Naive thymus-derived CD4-positive, alpha-beta T cell (primary cell): ENCODE data around the gene VGLL4. TPM values are rescaled to one million over a fixed set of nuclear protein-coding genes. Genes with fewer than 3 reads are reported as not detected.

ENCODE experiments used
- ATAC-seq: fragments of 150-1000 bp; cut with Tn5 transposase; 2 replicates; pipeline ENCODE4 v1.10.0; 2021; ENCODE audit warnings: mild to moderate bottlenecking, moderate library complexity
- CTCF ChIA-PET: fragments of 350-600 bp; sonication (Branson Sonifier 250); formaldehyde crosslinking; loops from one replicate; lab custom pipeline; 2021; ENCODE audit warnings: antibody characterized with exemption; lab: Charles Lee
- POLR2A ChIA-PET: fragments of 350-600 bp; sonication (Branson Sonifier 250); formaldehyde crosslinking; loops from one replicate; lab custom pipeline; 2021; ENCODE audit warnings: antibody characterized with exemption, inconsistent platforms; lab: Charles Lee
- DNase-seq, 9 donors: peaks; one replicate each; pipeline versions ENCODE4 v3.0.0 to v3.0.0-alpha.2; 2020 to 2022; ENCODE audit warnings: mixed read lengths in 1 of 9
- H3K27ac ChIP-seq: one replicate; pipeline ENCODE4 v1.7.0; 2013; ENCODE audit warnings: mild to moderate bottlenecking, low read depth, low read length, moderate library complexity
- H3K27me3 ChIP-seq, 2 donors: one replicate each; pipeline ENCODE4 v1.7.0; 2013; ENCODE audit warnings: low read length in 2 of 2, mild to moderate bottlenecking in 2 of 2, moderate library complexity in 2 of 2; ENCODE audit not compliant: control insufficient read depth in 2 of 2, insufficient read depth in 2 of 2
- H3K36me3 ChIP-seq, 3 experiments: 1 replicate in 2 of 3; 2 replicates in 1 of 3; pipeline ENCODE4 v1.7.0; 2013; ENCODE audit warnings: low read length in 3 of 3, mild to moderate bottlenecking in 3 of 3, moderate library complexity in 1 of 3; ENCODE audit not compliant: insufficient read depth in 3 of 3, control insufficient read depth in 2 of 3
- H3K4me1 ChIP-seq, 2 donors: one replicate each; pipeline ENCODE4 v1.7.0; 2013; ENCODE audit warnings: low read length in 2 of 2, mild to moderate bottlenecking in 2 of 2, moderate library complexity in 1 of 2; ENCODE audit not compliant: control insufficient read depth in 2 of 2, insufficient read depth in 2 of 2
- H3K4me3 ChIP-seq: 2 replicates; pipeline ENCODE4 v1.7.0; 2013; ENCODE audit warnings: mild to moderate bottlenecking, low read length
- H3K9me3 ChIP-seq, 3 experiments: 1 replicate in 2 of 3; 2 replicates in 1 of 3; pipeline ENCODE4 v1.7.0; 2013; ENCODE audit warnings: low read length in 3 of 3; ENCODE audit not compliant: control insufficient read depth in 2 of 3
- H3K27ac Mint-ChIP-seq, 9 donors: one replicate each; pipeline ENCODE4 v1.8.0; 2020 to 2022; ENCODE audit warnings: mixed read lengths in 9 of 9, mild to moderate bottlenecking in 8 of 9, moderate library complexity in 5 of 9, inconsistent platforms in 2 of 9
- H3K27me3 Mint-ChIP-seq, 5 donors: one replicate each; pipeline ENCODE4 v1.8.0; 2021 to 2022; ENCODE audit warnings: mixed read lengths in 5 of 5, mild to moderate bottlenecking in 1 of 5
- H3K36me3 Mint-ChIP-seq, 5 donors: one replicate each; pipeline ENCODE4 v1.8.0; 2020 to 2022; ENCODE audit warnings: mixed read lengths in 5 of 5, mild to moderate bottlenecking in 3 of 5, inconsistent platforms in 1 of 5
- H3K4me1 Mint-ChIP-seq, 7 donors: one replicate each; pipeline ENCODE4 v1.8.0; 2020 to 2022; ENCODE audit warnings: mixed read lengths in 7 of 7, mild to moderate bottlenecking in 3 of 7, inconsistent platforms in 1 of 7
- H3K4me3 Mint-ChIP-seq, 10 donors: one replicate each; pipeline ENCODE4 v1.8.0; 2020 to 2022; ENCODE audit warnings: mild to moderate bottlenecking in 10 of 10, mixed read lengths in 10 of 10, moderate library complexity in 6 of 10, inconsistent platforms in 2 of 10
- H3K9me3 Mint-ChIP-seq, 11 donors: one replicate each; pipeline ENCODE4 v1.8.0; 2020 to 2022; ENCODE audit warnings: mixed read lengths in 11 of 11, mild to moderate bottlenecking in 4 of 11, inconsistent platforms in 1 of 11, moderate library complexity in 1 of 11
- intact Hi-C, 2 donors: fragments of 100-400 bp; cut with micrococcal nuclease; formaldehyde crosslinking; loops; one replicate each; pipeline ENCODE4 v1.15.1; 2023
- polyA plus RNA-seq, 2 donors: library from polyadenylated mRNA; unstranded; fragments of 300-500 nt; fragmentation: Illumina TruSeq; gene quantifications; one replicate each; pipeline ENCODE4 v1.2.3, GENCODE V29; 2021
- total RNA-seq, 6 experiments: library from RNA in 5 of 6; stranded (reverse) in 5 of 6; gene quantifications; 1 replicate in 5 of 6; 2 replicates in 1 of 6; pipeline ENCODE4 v1.2.3 and lab custom pipeline; 2021 to 2026

The VGLL4 gene
- total and polyA plus RNA-seq, 7 experiments from 2014 or later = 18.6 to 44.8 (median 23.8) TPM

- Mint-ChIP-seq H3K4me3 (no peak overlapping the region), H3K9me3 (peaks cover 0 to 4% (median 0%) of the 10 kb centered on the region in 11 donors), H3K27ac (no peak overlapping the region), H3K4me1 (peaks cover 0 to 9% (median 0%) of the 10 kb centered on the region in 7 donors), H3K36me3 (peaks cover 0 to 6% (median 0%) of the 10 kb centered on the region in 5 donors), H3K27me3 (no peaks in the 10 kb centered on the region)
- Histone ChIP-seq H3K27me3 (no peaks in the 10 kb centered on the region), H3K4me3 (no peak overlapping the region), H3K4me1 (no peaks in the 10 kb centered on the region), H3K27ac (no peak overlapping the region), H3K9me3 (no peaks in the 10 kb centered on the region), H3K36me3 (no peaks in the 10 kb centered on the region)
- no peak for ATAC-seq
- no peak for DNase-seq
- CTCF ChIA-PET = interaction anchor here (0.7 kb wide), 1 partner anchor 285 kb away, joined by 4 read pairs; no protein-coding TSS in a partner anchor
- intact Hi-C loops = no loop called here
- POLR2A ChIA-PET = no interaction called here
Measured at GRCh38 chr3:11662392-11662990, 18.8 kb upstream of the VGLL4 start.

GRCh38 chr3:11661827-11662226 is 18.1 kb upstream of the VGLL4 start:
- POLR2A ChIA-PET = no interaction called here
- DNase-seq (no peak), ATAC-seq (no peak)
- no peak overlapping the region for H3K27ac ChIP-seq
- no peaks in the 10 kb centered on the region for H3K27me3 Mint-ChIP-seq
- peaks cover 0 to 4% (median 0%) of the 10 kb centered on the region in 11 donors for H3K9me3 Mint-ChIP-seq
- H3K27ac Mint-ChIP-seq = no peak overlapping the region
- intact Hi-C loops = no loop called here
- no peaks in the 10 kb centered on the region for H3K4me1 ChIP-seq
- no peak overlapping the region for H3K4me3 Mint-ChIP-seq
- H3K36me3 Mint-ChIP-seq = peaks cover 0 to 6% (median 0%) of the 10 kb centered on the region in 5 donors
- no peaks in the 10 kb centered on the region for H3K9me3 ChIP-seq
- peaks cover 0 to 7% (median 0%) of the 10 kb centered on the region in 7 donors for H3K4me1 Mint-ChIP-seq
- no peaks in the 10 kb centered on the region for H3K27me3 ChIP-seq
- H3K36me3 ChIP-seq = no peaks in the 10 kb centered on the region
- CTCF ChIA-PET = interaction anchor here (0.7 to 1.0 kb wide), 2 partner anchors 283 to 284 kb away, joined by 3 to 4 read pairs; no protein-coding TSS in a partner anchor
- H3K4me3 ChIP-seq = no peak overlapping the region

GRCh38 chr3:11661052-11661656 is 17.4 kb upstream of the VGLL4 start:
- Histone ChIP-seq H3K27me3 (no peaks in the 10 kb centered on the region), H3K4me3 (no peak overlapping the region), H3K27ac (no peak overlapping the region), H3K9me3 (no peaks in the 10 kb centered on the region), H3K36me3 (no peaks in the 10 kb centered on the region), H3K4me1 (no peaks in the 10 kb centered on the region)
- H3K36me3 Mint-ChIP-seq = peaks cover 0 to 6% (median 0%) of the 10 kb centered on the region in 5 donors
- ChIA-PET CTCF (interaction anchor here (1.0 kb wide), 1 partner anchor 282 kb away, joined by 3 read pairs; no protein-coding TSS in a partner anchor), POLR2A (no interaction called here)
- H3K9me3 Mint-ChIP-seq = peaks cover 0 to 4% (median 0%) of the 10 kb centered on the region in 11 donors
- H3K4me3 Mint-ChIP-seq = no peak overlapping the region
- intact Hi-C loops = no loop called here
- H3K27me3 Mint-ChIP-seq = no peaks in the 10 kb centered on the region
- H3K4me1 Mint-ChIP-seq = peaks cover 0 to 7% (median 0%) of the 10 kb centered on the region in 7 donors
- H3K27ac Mint-ChIP-seq = peak overlapping the region in 2 of 9 donors; percentile 40 to 51
- no peak for DNase-seq
- no peak for ATAC-seq

GRCh38 chr3:11660242-11660641 is 16.5 kb upstream of the VGLL4 start:
- intact Hi-C loops = no loop called here
- Histone ChIP-seq H3K9me3 (no peaks in the 10 kb centered on the region), H3K27me3 (no peaks in the 10 kb centered on the region), H3K36me3 (no peaks in the 10 kb centered on the region), H3K4me1 (no peaks in the 10 kb centered on the region), H3K4me3 (no peak overlapping the region), H3K27ac (no peak overlapping the region)
- Mint-ChIP-seq H3K27me3 (no peaks in the 10 kb centered on the region), H3K4me1 (peaks cover 0 to 13% (median 5%) of the 10 kb centered on the region in 7 donors), H3K36me3 (peaks cover 0 to 6% (median 0%) of the 10 kb centered on the region in 5 donors), H3K27ac (no peak overlapping the region), H3K9me3 (peaks cover 0 to 4% (median 0%) of the 10 kb centered on the region in 11 donors), H3K4me3 (no peak overlapping the region)
- ATAC-seq (no peak), DNase-seq (no peak)
- ChIA-PET POLR2A (no interaction called here), CTCF (interaction anchor here (0.9 kb wide), 1 partner anchor 10 kb away, joined by 3 read pairs; no protein-coding TSS in a partner anchor)

GRCh38 chr3:11658180-11658579 is 14.5 kb upstream of the VGLL4 start:
- peaks cover 0 to 2% (median 0%) of the 10 kb centered on the region in 5 donors for H3K27me3 Mint-ChIP-seq
- intact Hi-C loops = no loop called here
- Histone ChIP-seq H3K36me3 (no peaks in the 10 kb centered on the region), H3K9me3 (no peaks in the 10 kb centered on the region), H3K27ac (no peak overlapping the region), H3K4me1 (no peaks in the 10 kb centered on the region), H3K4me3 (no peak overlapping the region), H3K27me3 (no peaks in the 10 kb centered on the region)
- DNase-seq = no peak
- H3K27ac Mint-ChIP-seq = no peak overlapping the region
- peaks cover 0 to 4% (median 0%) of the 10 kb centered on the region in 11 donors for H3K9me3 Mint-ChIP-seq
- CTCF ChIA-PET = no interaction called here
- H3K4me1 Mint-ChIP-seq = peaks cover 0 to 13% (median 5%) of the 10 kb centered on the region in 7 donors
- H3K4me3 Mint-ChIP-seq = no peak overlapping the region
- ATAC-seq = no peak
- POLR2A ChIA-PET = interaction anchor here (0.6 to 0.9 kb wide), 2 partner anchors 225 to 370 kb away, joined by 3 read pairs; no protein-coding TSS in a partner anchor
- peaks cover 0 to 6% (median 0%) of the 10 kb centered on the region in 5 donors for H3K36me3 Mint-ChIP-seq

- Histone ChIP-seq H3K9me3 (no peaks in the 10 kb centered on the region), H3K4me1 (no peaks in the 10 kb centered on the region), H3K36me3 (no peaks in the 10 kb centered on the region), H3K4me3 (no peak overlapping the region), H3K27ac (no peak overlapping the region), H3K27me3 (no peaks in the 10 kb centered on the region)
- ATAC-seq (peak; percentile 38), DNase-seq (no peak)
- H3K4me1 Mint-ChIP-seq = peaks cover 0 to 13% (median 4%) of the 10 kb centered on the region in 7 donors
- H3K27me3 Mint-ChIP-seq = peaks cover 0 to 6% (median 0%) of the 10 kb centered on the region in 5 donors
- intact Hi-C loops = loop anchor here in 1 of 2 donors (1.0 kb wide), 1 partner anchor 149 kb away; no protein-coding TSS in a partner anchor
- POLR2A ChIA-PET = interaction anchor here (0.9 kb wide), 1 partner anchor 12 kb away, joined by 3 read pairs; the partner anchor contains the start of gene VGLL4
- CTCF ChIA-PET = interaction anchor here (2.6 kb wide), 1 partner anchor 276 kb away, joined by 9 read pairs; no protein-coding TSS in a partner anchor
- no peaks in the 10 kb centered on the region for H3K36me3 Mint-ChIP-seq
- H3K4me3 Mint-ChIP-seq = no peak overlapping the region
- peak overlapping the region in 3 of 9 donors; percentile 18 to 41 (median 23) for H3K27ac Mint-ChIP-seq
- peaks cover 0 to 3% (median 0%) of the 10 kb centered on the region in 11 donors for H3K9me3 Mint-ChIP-seq
Measured at GRCh38 chr3:11655196-11655928, 11.6 kb upstream of the VGLL4 start.
